Suprapubic skin (tissue), 4 donors: Measurements from ENCODE around the gene FAXDC2.

ENCODE experiments used
- EP300 ChIP-seq: sonication (generic); formaldehyde crosslinking; IDR thresholded peaks from one replicate; pipeline ENCODE4 v1.6.1; 2017; ENCODE audit warnings: antibody characterized with exemption
- POLR2A ChIP-seq, 2 donors: fragments of 450-650 bp; IDR thresholded peaks; one replicate each; pipeline ENCODE4 v1.6.1; 2017; ENCODE audit warnings: antibody characterized with exemption in 2 of 2, mild to moderate bottlenecking in 2 of 2, moderate library complexity in 2 of 2
- POLR2AphosphoS5 ChIP-seq, 3 donors: sonication (generic); formaldehyde crosslinking; IDR thresholded peaks; one replicate each; pipeline ENCODE4 v1.6.1; 2017; ENCODE audit warnings: antibody characterized with exemption in 3 of 3
- TF ChIP-seq, protein P1 (sequence below), 2 donors: fragments of 200-600 bp in 1 of 2; fragments of 450-650 bp in 1 of 2; sonication (generic) in 1 of 2; IDR thresholded peaks; one replicate each; pipeline ENCODE4 v1.5.1; 2016 to 2019; ENCODE audit warnings: antibody characterized with exemption in 2 of 2, mild to moderate bottlenecking in 1 of 2, moderate library complexity in 1 of 2

DNA sequence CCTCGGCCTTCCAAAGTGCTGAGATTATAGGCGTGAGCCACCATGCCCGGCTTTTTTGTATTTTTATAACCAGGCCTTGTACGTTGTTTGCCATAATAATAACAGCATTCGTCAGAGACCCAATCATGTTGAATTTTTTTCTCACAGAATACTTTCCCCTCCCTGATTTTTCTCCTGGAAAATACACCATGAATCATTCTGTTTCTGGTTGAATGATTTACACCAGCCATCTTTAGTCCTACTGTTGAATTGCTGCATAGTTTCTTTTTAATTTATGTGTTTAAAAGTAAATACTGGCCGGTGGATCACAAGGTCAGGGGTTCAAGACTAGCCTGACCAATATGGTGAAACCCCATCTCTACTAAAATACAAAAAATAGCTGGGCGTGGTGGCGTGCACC lies 11.5 kb upstream of the FAXDC2 start:
- TF ChIP-seq, protein P1, sequence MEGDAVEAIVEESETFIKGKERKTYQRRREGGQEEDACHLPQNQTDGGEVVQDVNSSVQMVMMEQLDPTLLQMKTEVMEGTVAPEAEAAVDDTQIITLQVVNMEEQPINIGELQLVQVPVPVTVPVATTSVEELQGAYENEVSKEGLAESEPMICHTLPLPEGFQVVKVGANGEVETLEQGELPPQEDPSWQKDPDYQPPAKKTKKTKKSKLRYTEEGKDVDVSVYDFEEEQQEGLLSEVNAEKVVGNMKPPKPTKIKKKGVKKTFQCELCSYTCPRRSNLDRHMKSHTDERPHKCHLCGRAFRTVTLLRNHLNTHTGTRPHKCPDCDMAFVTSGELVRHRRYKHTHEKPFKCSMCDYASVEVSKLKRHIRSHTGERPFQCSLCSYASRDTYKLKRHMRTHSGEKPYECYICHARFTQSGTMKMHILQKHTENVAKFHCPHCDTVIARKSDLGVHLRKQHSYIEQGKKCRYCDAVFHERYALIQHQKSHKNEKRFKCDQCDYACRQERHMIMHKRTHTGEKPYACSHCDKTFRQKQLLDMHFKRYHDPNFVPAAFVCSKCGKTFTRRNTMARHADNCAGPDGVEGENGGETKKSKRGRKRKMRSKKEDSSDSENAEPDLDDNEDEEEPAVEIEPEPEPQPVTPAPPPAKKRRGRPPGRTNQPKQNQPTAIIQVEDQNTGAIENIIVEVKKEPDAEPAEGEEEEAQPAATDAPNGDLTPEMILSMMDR (IDR thresholded peaks at IDR 0.05): no peak
- no peak for TF ChIP-seq POLR2A (IDR thresholded peaks at IDR 0.05)
- TF ChIP-seq EP300: no peak
- no peak for TF ChIP-seq POLR2AphosphoS5 (IDR thresholded peaks at IDR 0.05)
